Uterus (tissue), 4 donors: ENCODE measurements around the gene HSD17B8. TPM values are rescaled to one million over a fixed set of nuclear protein-coding genes. Genes with fewer than 3 reads are reported as not detected.

Experiments
- DNase-seq, 2 donors: peaks; one replicate each; pipeline ENCODE4 v3.0.0-alpha.2; 2019 to 2020
- H3K27ac ChIP-seq, 2 donors: fragments of 200-600 bp; sonication (generic); 1 replicate in 1 of 2; 2 replicates in 1 of 2; pipeline ENCODE4 v1.5.1; 2016 to 2018
- H3K27me3 ChIP-seq, 2 donors: fragments of 200-600 bp; sonication (generic); one replicate each; pipeline ENCODE4 v1.5.1; 2018 to 2019; ENCODE audit warnings: control low read depth in 1 of 2
- H3K36me3 ChIP-seq, 2 donors: fragments of 200-600 bp; sonication (generic); one replicate each; pipeline ENCODE4 v1.5.1; 2019; ENCODE audit warnings: control low read depth in 1 of 2
- H3K4me1 ChIP-seq, 2 donors: fragments of 200-600 bp; sonication (generic); one replicate each; pipeline ENCODE4 v1.5.1; 2018 to 2019; ENCODE audit warnings: control low read depth in 1 of 2
- H3K4me3 ChIP-seq, 2 donors: fragments of 200-600 bp; sonication (generic); 1 replicate in 1 of 2; 2 replicates in 1 of 2; pipeline ENCODE4 v1.5.1; 2018 to 2019; ENCODE audit warnings: mild to moderate bottlenecking in 1 of 2
- H3K9me3 ChIP-seq, 2 donors: fragments of 200-600 bp; sonication (generic); one replicate each; pipeline ENCODE4 v1.5.1; 2019; ENCODE audit warnings: control low read depth in 1 of 2
- CTCF ChIP-seq, 4 experiments: fragments of 200-600 bp in 2 of 4; fragments of 450-650 bp in 2 of 4; sonication (generic) in 2 of 4; IDR thresholded peaks; one replicate each; pipeline ENCODE4 v1.5.1; 2016 to 2019; ENCODE audit warnings: antibody characterized with exemption in 4 of 4, mild to moderate bottlenecking in 2 of 4, moderate library complexity in 1 of 4
- POLR2A ChIP-seq, 2 donors: fragments of 450-650 bp; IDR thresholded peaks; one replicate each; pipeline ENCODE4 v1.6.1; 2016; ENCODE audit warnings: antibody characterized with exemption in 2 of 2, mild to moderate bottlenecking in 1 of 2, moderate library complexity in 1 of 2
- intact Hi-C: fragments of 100-400 bp; cut with DNase I; formaldehyde crosslinking; loops from one replicate; pipeline ENCODE4 v1.15.1; 2023; ENCODE audit warnings: low total_unique reads
- total RNA-seq, 4 donors: library from RNA; depleted of rRNA in 3 of 4; stranded (reverse); fragments of >200 nt in 3 of 4; gene quantifications; one replicate each; pipeline versions ENCODE4 v1.1.0 to v1.2.4, GENCODE V29; 2014 to 2023
- donor health status: DM: yes; HTN: yes; CAD: no.

Gene HSD17B8
- total RNA-seq, 4 donors from 2014 or later, result 2.6 to 11.3 (median 5.8) TPM; not detected in 1

GRCh38 chr6:33178755-33179475, 25.5 kb upstream of the HSD17B8 start:
- Histone ChIP-seq H3K4me3 (no peak overlapping the region), H3K27ac (no peak overlapping the region), H3K9me3 (no peaks in the 10 kb centered on the region), H3K27me3 (no peaks in the 10 kb centered on the region), H3K36me3 (no peaks in the 10 kb centered on the region), H3K4me1 (no peaks in the 10 kb centered on the region)
- TF ChIP-seq POLR2A (IDR thresholded peaks at IDR 0.05), result no peak
- no peak for TF ChIP-seq CTCF (IDR thresholded peaks at IDR 0.05)
- intact Hi-C loops, result no loop called here
- DNase-seq, result no peak

GRCh38 chr6:33181141-33181540, 23.3 kb upstream of the HSD17B8 start:
- intact Hi-C loops, result no loop called here
- no peaks in the 10 kb centered on the region for H3K27me3 ChIP-seq
- no peak overlapping the region for H3K4me3 ChIP-seq
- H3K4me1 ChIP-seq, result no peaks in the 10 kb centered on the region
- TF ChIP-seq POLR2A (IDR thresholded peaks at IDR 0.05), result no peak
- TF ChIP-seq CTCF (IDR thresholded peaks at IDR 0.05), result no peak
- H3K9me3 ChIP-seq, result no peaks in the 10 kb centered on the region
- H3K27ac ChIP-seq, result no peak overlapping the region
- no peaks in the 10 kb centered on the region for H3K36me3 ChIP-seq
- no peak for DNase-seq

- no peaks in the 10 kb centered on the region for H3K27me3 ChIP-seq
- intact Hi-C loops, result no loop called here
- DNase-seq, result no peak
- no peaks in the 10 kb centered on the region for H3K36me3 ChIP-seq
- no peaks in the 10 kb centered on the region for H3K9me3 ChIP-seq
- no peak overlapping the region for H3K27ac ChIP-seq
- no peaks in the 10 kb centered on the region for H3K4me1 ChIP-seq
- TF ChIP-seq CTCF (IDR thresholded peaks at IDR 0.05) (no peak), POLR2A (IDR thresholded peaks at IDR 0.05) (no peak)
- no peak overlapping the region for H3K4me3 ChIP-seq
These were observed 21.3 kb upstream of the HSD17B8 start for GRCh38 chr6:33183071-33183683.

GRCh38 chr6:33185190-33185589, 19.3 kb upstream of the HSD17B8 start:
- Histone ChIP-seq H3K27me3 (no peaks in the 10 kb centered on the region), H3K27ac (no peak overlapping the region), H3K9me3 (no peaks in the 10 kb centered on the region), H3K4me3 (no peak overlapping the region), H3K36me3 (no peaks in the 10 kb centered on the region), H3K4me1 (no peaks in the 10 kb centered on the region)
- TF ChIP-seq POLR2A (IDR thresholded peaks at IDR 0.05) (no peak), CTCF (IDR thresholded peaks at IDR 0.05) (no peak)
- intact Hi-C loops, result no loop called here
- no peak for DNase-seq

- intact Hi-C loops, result no loop called here
- Histone ChIP-seq H3K36me3 (no peaks in the 10 kb centered on the region), H3K9me3 (no peaks in the 10 kb centered on the region), H3K4me3 (no peak overlapping the region), H3K4me1 (no peaks in the 10 kb centered on the region), H3K27ac (no peak overlapping the region), H3K27me3 (no peaks in the 10 kb centered on the region)
- TF ChIP-seq CTCF (IDR thresholded peaks at IDR 0.05) (no peak), POLR2A (IDR thresholded peaks at IDR 0.05) (no peak)
- DNase-seq, result no peak
These were observed 18.7 kb upstream of the HSD17B8 start for GRCh38 chr6:33185654-33186187.
